NCI-H1417 treated with DMSO at 0.1 percent for 48 hours (cell line): ENCODE results near the gene CACNA2D1.
"Not testable (repeated sequence)": the region's sequence is repeated elsewhere in the genome, so short reads cannot be mapped to it uniquely, and the experiment has no call there.

Source experiments
- DNase-seq: peaks from one replicate; lab custom pipeline; 2025; lab: John Stamatoyannopoulos, UW

CACNA2D1 gene

DNA sequence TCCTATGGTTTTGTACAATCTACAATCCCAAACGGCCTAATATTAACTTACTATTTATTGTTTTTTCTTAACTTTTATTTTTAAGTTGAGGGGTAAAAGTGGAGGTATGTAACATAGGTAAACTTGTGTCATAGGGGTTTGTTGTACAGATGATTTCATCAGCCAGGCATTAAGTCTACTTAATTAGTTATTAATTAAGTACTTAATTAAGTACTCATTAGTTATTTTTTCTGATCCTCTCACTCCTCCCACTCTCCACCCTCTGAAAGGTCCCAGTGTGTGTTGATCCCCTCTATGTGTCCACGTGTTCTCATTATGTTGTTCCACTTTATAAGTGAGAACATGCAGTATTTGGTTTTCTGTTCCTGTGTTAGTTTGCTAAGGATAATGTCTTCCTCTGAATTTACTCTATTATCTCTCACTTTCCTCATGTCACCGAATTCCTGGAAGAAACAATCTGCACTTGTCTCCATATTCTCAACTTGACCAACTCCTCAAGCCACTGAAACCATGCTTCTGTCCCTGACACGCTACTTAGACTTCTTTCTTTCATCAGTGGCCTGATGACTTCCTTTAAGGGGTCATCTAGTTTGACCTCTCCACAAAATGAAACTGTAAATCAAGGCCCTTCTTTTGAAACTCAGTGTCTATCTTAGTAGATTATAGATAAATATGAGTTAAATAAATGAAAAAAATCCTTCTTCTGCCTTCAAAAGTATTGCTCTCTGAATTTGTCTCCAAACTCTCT is 9.1 kb downstream of the CACNA2D1 start:
- DNase-seq, result no peak

DNA sequence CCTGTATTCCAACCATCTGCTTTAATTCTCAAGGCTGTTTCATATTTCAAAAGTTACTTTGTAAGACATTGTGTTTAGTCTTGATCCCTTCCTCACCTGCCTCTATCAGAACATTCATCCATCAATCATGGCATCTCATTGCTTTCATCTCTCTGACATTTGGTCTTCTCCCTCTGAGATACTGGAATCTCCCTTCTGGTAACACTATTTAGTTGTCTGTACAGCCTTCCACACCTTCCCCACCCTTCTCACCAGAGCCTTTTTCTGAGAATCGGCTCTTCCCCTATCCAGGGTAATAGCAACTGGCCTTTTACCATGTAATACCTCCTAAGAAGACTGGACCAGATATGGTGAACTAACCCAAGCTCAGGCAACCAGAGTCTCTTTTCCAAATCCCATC is 10.1 kb downstream of the CACNA2D1 start:
- no peak for DNase-seq

GRCh38 chr7:82432743-82433142 is 10.8 kb downstream of the CACNA2D1 start:
- DNase-seq, result not testable (repeated sequence)

GRCh38 chr7:82430500-82431465 is 12.8 kb downstream of the CACNA2D1 start:
- no peak for DNase-seq

- DNase-seq, result no peak
Observed at GRCh38 chr7:82429408-82429807, 14.2 kb downstream of the CACNA2D1 start.

- DNase-seq, result no peak
Observed at GRCh38 chr7:82428186-82428961, 15.2 kb downstream of the CACNA2D1 start.

GRCh38 chr7:82423446-82423845 is 20.1 kb downstream of the CACNA2D1 start:
- DNase-seq, result no peak

DNA sequence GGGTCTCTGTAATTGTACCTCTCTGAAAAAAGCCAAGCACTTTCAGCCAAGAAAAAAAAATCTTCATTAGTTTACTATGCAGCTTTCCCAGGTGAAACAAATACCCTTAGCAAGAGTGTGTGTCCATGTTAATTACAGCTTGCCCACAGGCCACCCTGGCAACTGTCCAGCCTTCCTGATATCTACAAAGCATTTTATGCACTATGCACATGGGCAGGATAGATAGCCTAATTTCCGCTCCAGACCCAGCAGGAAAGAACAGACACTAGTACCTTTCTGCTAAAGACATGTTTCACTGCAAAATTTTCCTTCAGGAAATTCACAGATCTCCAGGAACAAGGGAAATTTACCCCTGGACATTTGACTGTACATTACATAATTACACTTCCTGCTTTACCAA is 24.4 kb downstream of the CACNA2D1 start:
- DNase-seq, result peak; percentile 82

DNA sequence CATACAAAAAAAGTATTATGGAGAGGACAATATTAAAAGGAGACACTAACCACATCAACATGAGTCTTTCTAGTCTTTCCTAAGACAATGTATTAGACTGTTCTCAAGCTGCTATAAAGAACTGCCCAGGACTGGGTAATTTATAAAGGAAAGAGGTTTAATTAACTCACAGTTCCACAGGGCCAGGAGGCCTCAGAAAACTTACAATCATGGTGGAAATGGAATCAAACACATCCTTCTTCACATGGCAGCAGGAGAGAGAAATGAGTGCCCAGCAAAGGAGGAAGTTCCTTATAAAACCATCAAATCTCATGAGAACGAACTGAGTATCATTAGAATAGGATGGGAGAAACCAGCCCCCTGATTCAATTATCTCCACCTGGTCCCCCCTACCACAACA is 25.7 kb downstream of the CACNA2D1 start:
- DNase-seq, result no peak

DNA sequence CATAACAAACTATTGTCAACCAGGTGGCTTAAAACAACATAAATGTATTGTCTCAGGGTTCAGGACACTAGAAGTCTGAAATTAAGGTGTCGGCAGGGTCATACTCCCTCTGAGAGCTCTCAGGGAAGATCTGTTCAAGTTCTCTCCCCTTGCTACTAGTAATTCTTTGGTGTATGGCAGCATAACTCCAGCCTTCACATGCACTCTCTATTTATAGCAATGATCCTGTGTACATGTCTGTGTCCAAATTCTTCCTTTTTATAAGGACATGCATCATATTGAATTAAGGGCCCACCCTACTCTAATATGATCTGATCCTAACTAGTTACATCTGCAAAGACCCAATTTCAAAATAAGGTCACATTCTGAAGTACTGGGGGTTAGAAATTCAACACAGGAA is 27.2 kb downstream of the CACNA2D1 start:
- no peak for DNase-seq

- DNase-seq, result no peak
Observed at GRCh38 chr7:82414389-82414788, 29.2 kb downstream of the CACNA2D1 start.

- DNase-seq, result no peak
Observed at GRCh38 chr7:82413237-82413636, 30.3 kb downstream of the CACNA2D1 start.

GRCh38 chr7:82411732-82412131 is 31.8 kb downstream of the CACNA2D1 start:
- DNase-seq, result no peak

GRCh38 chr7:82410461-82410860 is 33.1 kb downstream of the CACNA2D1 start:
- DNase-seq, result peak; percentile 32

GRCh38 chr7:82406937-82407336 is 36.6 kb downstream of the CACNA2D1 start:
- DNase-seq, result no peak

DNA sequence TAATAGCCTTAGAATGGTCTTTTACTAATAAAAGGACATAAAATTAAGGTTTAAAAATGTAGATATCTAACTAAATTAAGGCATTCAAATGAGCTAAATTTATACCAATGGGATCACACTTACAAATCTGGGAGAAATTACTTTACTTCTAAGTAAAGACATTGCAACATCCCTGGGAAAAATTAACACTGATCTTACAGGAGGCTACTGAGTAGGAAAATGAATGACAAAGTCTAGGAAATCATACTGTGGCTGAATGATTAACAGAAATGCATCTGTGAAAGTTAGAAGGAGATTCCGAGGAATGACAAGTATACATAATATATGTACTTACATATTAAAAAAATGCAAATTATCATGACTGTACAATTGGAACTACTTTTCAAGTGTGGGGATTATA is 38.3 kb downstream of the CACNA2D1 start:
- no peak for DNase-seq

DNA sequence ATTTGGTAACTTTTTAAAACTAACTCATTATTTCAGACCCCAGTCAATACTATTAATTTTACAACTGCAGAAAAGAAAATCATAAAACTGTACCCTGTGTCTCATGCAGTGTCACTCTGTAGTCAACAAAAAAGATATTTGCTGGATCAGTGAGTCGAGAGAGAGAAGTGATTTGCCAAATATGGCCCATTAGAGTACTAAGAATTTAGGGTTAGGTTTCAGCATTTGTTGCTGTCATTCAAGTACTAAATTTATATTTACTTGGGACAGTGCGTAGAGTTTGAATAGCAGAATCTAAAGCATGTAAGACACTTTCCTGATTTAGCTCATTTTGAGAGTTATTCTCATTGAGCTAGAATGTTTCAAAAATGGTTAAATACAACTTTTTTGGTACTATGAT is 38.9 kb downstream of the CACNA2D1 start:
- DNase-seq, result no peak

DNA sequence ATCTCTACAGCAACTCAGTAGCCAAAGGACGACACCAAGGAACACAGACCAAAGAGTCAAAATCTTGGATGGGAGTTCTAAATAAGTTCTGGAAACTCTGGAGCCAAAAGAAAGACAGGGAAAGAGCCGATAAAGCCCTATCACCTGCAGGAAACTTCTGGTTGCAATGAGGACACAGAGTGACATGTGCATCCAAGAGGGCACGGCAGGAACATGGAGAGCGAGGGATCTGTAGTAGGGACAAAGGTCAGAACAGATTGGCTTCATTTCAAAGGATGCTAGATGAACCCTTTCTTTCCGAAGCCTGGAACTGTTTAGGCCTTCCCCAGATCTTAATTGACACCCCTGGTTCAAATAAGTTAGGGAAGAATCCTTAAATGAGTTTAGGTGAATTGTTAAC is 39.5 kb downstream of the CACNA2D1 start:
- DNase-seq, result no peak

DNA sequence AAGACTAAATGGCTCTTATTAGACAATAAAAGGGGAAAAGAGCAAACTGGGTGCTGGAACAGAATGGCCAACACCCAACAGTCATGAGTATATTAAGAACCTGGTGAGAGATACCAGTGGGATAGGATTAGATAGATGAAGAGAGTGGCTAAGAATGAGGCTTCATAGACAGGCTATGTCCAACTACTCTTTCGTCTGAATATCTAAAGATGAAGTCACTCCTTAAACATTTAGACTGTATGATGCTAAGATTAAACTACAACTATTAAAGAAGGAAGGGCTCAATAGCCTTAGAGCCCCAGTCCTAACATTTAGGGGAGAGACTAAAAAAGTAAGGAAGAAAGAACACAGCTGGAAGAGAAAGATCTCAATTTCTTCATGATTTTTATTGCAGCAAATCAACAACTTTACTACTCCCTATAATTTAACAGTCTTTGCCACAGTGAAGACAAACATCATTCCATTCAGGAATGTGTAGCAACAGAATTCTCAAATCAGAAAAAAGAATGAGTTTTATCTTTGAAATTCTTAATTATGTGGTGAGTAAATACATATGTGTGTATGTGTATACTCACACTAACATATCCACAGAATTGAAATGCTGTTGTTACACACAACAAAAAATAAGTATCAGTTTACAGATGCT is 45.6 kb downstream of the CACNA2D1 start:
- no peak for DNase-seq

DNA sequence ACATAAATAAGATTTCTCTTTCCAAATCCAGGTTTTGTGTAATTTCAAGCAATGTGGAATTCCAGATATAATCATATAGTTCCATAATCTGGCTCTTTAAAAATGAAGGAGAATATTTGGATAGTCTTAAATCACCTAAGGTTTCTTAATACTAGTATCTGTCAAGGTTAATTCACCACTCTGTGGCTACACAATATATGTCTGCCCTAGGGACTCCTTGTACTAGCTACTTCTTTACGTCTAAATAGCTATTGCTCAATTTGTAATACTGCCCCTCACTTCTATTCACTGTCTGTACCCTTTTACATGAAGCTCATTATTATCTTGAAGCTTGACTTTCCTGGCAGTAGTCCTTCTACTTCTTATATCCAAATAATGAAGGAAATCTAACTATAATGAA is 47.2 kb downstream of the CACNA2D1 start:
- DNase-seq, result no peak

DNA sequence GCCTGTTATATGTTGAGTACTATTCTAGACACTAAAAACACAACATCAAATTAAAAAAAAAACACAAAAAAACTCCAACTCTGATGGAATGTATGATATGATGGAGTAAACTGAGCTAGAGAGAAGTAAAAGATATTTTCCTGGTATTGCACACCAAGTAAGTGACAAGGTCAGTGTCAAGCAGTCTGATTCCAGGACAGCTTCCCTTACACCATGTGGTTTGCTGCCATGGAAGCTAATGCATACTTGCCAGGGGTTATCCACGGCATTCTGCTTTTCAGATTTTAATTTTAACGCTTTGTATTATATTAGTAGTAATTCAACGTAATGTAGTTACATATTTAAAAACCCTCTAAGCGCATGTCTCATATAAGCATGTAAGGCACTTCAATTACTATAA is 48.4 kb downstream of the CACNA2D1 start:
- no peak for DNase-seq

- no peak for DNase-seq
Observed at GRCh38 chr7:82393840-82394220, 49.7 kb downstream of the CACNA2D1 start.
